Right lung (tissue), 5 donors: Measurements from ENCODE around the gene CFL2. TPM values are rescaled to one million over a fixed set of nuclear protein-coding genes. Genes with fewer than 3 reads are reported as not detected.

Experiments used
- DNase-seq, 2 donors: peaks; one replicate each; pipeline ENCODE4 v3.0.0-alpha.2; 2013
- polyA plus RNA-seq, 5 donors: library from polyadenylated mRNA; unstranded; fragments of 120-200 nt; gene quantifications; one replicate each; pipeline versions ENCODE4 v1.2.1 to v1.2.3, GENCODE V29; 2013; ENCODE audit warnings: inconsistent platforms in 1 of 5, low replicate concordance in 1 of 5; ENCODE audit not compliant: insufficient read length in 5 of 5, insufficient read depth in 1 of 5

Gene CFL2
- polyA plus RNA-seq, 5 donors = 43.7 to 56.5 (median 49.8) TPM

GRCh38 chr14:34678306-34678705, 36.1 kb downstream of the CFL2 start:
- DNase-seq = no peak

DNA sequence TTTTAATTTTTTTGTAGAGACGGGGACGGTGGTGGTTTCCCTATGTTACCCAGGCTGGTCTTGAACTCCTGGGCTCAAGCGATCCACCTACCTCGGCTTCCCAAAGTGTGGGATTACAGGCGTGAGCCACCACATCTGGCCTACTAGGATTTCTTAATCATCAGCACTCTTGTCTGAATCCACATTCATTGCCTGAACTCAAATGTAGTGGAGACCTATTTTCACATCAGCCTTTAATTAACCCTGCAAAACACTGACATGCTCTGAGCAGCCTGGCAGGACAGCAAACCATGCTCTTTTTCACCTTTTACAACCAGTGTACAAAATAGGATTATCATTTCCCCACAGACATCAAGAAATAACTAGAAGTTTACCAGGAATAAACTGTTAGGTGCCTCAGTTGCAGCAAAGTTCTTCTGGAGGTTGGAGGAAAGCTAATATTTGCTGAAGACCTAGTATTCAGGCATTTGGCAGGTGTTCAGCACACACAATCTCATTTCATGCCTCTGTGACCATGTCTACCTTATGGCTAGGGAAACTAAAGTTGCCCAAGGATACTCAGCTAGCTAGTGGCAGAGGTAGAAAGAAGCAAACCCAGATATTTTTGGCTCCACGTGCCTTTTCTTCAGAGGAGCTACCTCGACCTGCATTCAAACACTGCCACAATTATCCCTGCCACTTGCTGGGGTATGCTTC, 37.7 kb downstream of the CFL2 start:
- no peak for DNase-seq

DNA sequence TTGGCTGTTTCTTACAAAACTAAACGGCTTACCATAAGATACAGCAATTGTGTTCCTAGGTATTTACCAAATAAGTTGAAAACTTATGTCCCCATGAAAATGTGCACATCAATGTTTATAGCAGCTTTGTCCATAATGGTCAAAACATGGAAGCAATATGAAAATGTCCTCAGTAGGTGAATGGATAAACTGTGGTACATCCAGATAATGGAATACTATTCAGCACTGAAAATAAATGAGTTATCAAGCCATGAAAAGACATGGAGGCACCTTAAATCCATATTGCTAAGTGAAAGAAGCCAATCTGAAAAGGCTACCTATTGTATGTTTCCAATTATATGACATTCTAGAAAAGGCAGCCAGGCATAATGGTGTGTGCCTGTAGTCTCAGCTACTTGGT, 40.7 kb downstream of the CFL2 start:
- DNase-seq = no peak

- no peak for DNase-seq
Measured at GRCh38 chr14:34671716-34672115, 42.7 kb downstream of the CFL2 start.

DNA sequence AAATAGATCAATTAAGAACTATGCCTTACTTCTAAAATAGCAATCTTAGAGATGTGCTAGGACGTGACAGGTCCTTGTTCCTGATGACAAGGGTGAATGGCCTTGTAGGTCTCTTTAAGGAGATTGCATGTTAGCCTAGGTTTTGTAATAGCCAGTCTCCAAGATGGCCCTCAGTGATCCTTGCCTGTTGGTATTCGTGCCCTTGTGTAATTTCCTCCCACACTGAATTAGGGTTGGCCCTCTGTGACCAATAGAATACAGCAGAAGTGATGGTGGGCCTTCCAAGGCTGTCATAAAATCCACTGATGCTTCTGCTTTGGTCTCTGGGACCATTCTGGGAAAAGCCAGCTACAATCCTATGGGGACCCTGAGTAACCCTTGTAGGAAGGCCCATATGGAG, 46.3 kb downstream of the CFL2 start:
- DNase-seq = no peak

DNA sequence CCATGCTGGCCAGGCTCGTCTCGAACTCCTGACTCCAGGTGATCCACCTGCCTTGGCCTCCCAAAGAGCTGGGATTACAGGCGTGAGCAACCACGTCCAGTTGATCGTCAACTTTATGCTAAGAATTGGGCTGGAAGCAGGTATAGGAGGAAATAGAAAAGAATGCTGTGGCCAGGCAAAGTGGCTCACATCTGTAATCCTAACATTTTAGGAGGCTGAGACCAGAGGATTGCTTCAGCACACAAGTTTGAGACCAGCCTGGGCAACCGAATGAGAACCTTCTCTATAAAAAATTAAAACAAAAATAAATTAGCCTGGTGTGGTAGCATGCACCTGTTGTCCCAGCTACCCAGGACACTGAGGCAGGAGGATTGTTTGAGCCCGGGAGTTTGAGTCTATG, 47.4 kb downstream of the CFL2 start:
- no peak for DNase-seq

DNA sequence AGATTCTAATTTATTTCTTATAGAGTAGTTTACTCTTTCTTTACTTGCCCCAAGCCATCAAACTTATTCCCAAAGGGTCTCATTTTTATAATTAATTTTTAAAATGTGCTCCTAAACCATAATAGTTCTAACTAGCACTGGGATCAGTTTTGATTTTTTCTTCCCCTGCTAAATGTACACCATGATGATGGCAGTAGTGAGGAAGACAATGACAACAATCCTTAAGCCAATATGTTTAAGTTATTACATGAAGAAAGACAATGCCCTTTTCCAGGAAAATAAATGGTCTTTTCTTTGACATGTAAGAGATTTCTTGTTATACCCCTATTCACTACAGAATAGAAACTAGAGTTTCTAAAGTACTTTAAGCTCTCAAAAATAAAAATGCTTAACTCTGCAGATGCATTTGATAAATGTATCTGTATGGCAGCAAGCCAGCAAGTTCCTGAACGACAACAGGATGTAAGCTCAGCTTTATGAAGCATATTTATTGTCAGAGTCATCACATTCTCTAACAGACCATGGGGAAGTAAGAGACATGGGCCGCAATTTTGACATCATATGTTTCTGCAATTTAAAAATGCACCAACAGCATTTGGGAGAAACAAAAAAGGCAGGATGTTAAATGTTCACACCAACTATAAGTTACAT, 48.5 kb downstream of the CFL2 start:
- peak; percentile 17 to 27 for DNase-seq

- no peak for DNase-seq
Measured at GRCh38 chr14:34662561-34663088, 51.8 kb downstream of the CFL2 start.

GRCh38 chr14:34660796-34661195, 53.6 kb downstream of the CFL2 start:
- DNase-seq = no peak

Other genes with a start within 250 kb of the CFL2 start
- 10 to 100 TPM; 48.1 to 66.6 (median 58.6) TPM for gene EAPP, start 174.9 kb downstream of the CFL2 start, polyA plus RNA-seq
- 100 to 1,000 TPM in 3 of 5 donors, 10 to 100 TPM in 2; 87.1 to 130 (median 114) TPM for gene SNX6, start 84.4 kb downstream of the CFL2 start, polyA plus RNA-seq
- 10 to 100 TPM; 28.0 to 40.6 (median 36.7) TPM for gene BAZ1A, start 160.8 kb upstream of the CFL2 start, polyA plus RNA-seq